NCI-H1694 (cell line): ENCODE results near the gene MFAP4.
"Not testable (repeated sequence)": the region's sequence is repeated elsewhere in the genome, so short reads cannot be mapped to it uniquely, and the experiment has no call there.

Experiments used
- DNase-seq: peaks from one replicate; lab custom pipeline; 2025; lab: John Stamatoyannopoulos, UW

Gene MFAP4

GRCh38 chr17:19370493-19370960, 16.5 kb downstream of the MFAP4 start:
- DNase-seq = no peak

GRCh38 chr17:19369846-19370492, 17.0 kb downstream of the MFAP4 start:
- DNase-seq = no peak

- DNase-seq = no peak
These were observed 17.7 kb downstream of the MFAP4 start for GRCh38 chr17:19369107-19369778.

DNA sequence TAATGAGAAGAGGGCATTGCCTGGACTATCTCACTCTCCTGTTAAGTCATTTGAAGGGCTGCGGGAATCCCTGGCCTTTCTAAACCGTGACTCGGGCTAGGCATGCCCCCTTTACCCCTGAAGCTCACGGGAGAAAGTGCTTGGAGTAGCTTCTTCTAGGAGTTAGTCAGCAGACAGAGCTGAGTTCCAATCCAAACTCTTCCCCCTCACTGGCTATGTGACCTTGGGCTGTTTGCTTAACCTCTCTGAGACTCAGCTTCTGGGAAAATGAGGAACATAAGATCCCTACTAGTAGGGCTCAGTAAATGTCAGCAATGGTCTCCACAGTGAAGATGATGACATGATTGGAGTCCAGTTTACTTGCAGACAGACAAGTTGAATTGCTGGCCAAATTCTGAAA, 18.8 kb downstream of the MFAP4 start:
- no peak for DNase-seq

DNA sequence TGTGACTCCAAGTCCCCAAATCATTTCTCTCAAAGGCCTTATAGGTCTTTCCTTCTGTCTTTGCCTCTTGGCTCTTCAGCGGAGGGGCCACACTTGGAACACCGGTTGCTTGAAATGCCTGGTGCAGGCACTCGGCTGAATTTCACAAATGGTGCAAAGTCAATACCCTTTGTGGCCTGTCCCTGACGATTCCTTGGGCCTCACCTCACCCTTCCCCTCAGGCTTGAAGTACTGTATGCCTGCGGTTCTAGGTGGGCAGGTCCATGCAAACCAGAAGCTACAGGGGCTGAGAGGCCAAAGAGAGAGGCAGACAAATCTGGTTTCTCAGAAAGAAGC, 20.4 kb downstream of the MFAP4 start:
- no peak for DNase-seq

DNA sequence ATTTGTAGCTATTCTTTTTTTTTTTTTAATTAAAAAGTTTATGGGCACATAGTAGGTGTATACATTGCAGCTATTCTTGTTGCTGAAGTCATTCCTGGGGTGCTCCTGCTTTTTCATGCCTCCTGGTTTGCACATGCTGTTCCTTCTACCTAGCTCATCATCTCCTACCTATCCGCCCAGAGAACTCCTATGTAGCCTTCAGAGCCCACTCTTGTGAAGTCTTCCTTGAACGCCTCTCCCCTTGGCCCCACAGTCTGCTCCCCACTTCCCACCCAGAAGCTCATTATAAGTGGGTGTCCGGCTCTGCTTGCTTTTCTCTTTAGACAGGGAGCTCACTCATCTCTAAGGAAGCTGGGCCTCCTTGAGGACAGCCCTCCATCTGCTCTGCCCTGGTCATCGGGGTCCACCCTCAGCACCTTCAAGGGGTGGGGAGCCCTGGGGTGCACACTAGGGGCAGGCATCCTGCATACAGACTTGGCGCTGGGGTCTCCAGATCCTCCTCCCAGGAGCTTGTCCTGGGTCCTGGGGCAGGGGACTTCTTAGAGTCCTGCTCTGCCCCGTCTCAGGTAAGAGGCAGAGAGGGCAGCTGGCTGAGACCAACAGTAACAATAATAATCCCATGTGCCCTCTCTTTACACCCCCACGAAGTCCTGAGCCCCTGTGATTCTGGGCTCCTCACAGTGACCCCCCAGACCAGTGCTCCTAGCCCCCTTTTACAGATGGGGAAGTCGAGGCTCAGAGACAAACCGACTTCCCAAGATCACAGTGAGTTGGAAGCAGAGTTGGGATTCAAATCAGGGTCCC, 21.0 kb downstream of the MFAP4 start:
- DNase-seq = no peak

- no peak for DNase-seq
These were observed 21.5 kb downstream of the MFAP4 start for GRCh38 chr17:19365499-19365817.

DNA sequence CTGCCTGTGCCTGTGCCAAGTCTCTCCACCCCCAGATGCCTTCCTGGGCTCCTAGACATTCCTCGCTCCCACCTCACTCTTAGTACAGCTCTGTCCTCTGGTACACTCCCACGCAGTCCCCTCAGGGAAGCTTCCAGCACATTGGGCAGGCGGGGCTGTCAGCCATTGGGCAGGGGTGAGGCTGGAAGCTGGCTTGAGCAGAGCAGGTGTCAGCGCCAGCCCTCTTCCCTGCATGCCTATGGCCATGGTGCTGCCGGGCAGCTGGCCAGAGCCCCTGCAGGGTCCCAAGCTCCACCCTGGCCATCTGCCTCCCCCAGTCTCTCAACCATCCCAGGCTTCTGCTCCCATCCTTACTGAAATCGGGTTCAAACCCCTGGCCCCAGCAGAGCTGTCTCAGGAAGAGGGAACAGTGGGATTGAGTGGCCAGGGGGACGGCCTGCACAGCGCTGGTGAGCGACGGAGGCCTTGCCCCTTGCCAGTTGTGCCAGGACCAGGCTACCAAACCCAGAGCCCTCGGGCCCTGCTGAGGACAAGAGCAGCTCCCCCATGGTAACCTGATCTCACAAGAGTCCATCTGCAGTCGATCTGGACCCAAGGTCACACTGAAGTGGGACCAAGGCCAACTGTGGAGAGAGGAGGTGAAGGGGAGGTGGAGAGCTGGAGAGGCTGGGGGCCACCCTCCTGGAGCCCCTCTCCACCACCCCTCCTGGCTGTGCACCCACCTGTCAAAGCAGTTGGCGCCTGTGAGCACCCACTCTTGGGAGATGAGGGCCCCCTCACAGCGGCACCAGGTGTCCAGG, 22.1 kb downstream of the MFAP4 start:
- DNase-seq = peak; percentile 47

GRCh38 chr17:19363460-19364035, 23.4 kb downstream of the MFAP4 start:
- DNase-seq = no peak

- no peak for DNase-seq
These were observed 23.9 kb downstream of the MFAP4 start for GRCh38 chr17:19363114-19363438.

- DNase-seq = peak; percentile 67
These were observed 24.5 kb downstream of the MFAP4 start, which contains the start of gene B9D1 for GRCh38 chr17:19362277-19363113. B9D1 (minus strand) TSS chr17:19362723; CDS start chr17:19362569, 154 bp downstream.

DNA sequence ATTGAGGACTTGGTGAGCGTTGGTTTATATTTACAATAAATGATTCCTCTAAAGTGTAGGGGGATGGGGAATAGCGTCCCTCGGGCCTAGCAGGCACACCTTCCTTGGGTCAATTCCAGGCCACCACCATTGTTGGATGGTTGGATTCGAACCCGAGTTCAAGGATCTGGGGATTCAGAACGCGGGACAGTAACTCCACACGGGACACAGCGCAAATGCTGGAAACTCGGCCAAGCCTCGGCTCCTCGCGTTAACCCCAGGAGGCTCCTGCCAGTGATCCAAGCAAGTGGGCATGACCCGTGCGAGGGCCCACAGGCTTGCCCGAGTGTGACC, 25.1 kb downstream of the MFAP4 start:
- DNase-seq = no peak

DNA sequence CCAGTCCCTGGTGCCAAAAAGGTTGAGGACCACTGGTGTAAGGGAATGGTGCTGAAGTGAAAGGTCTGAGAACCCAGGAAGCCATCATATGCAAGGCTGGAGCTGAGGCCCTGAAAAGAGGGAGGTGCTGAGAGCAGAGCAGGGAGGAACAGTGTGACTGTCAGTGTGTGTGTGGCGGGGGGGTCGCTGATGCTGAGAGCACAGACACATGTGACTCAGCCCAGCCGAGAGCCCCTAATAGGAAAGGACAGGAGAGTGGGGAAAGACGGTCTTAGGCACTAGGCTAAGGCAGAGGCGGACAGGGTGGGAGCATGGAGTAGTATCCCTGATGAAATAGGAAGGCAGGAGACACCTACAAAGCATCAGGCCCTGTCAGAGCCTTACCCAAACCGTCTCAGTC, 25.7 kb downstream of the MFAP4 start:
- DNase-seq = no peak

DNA sequence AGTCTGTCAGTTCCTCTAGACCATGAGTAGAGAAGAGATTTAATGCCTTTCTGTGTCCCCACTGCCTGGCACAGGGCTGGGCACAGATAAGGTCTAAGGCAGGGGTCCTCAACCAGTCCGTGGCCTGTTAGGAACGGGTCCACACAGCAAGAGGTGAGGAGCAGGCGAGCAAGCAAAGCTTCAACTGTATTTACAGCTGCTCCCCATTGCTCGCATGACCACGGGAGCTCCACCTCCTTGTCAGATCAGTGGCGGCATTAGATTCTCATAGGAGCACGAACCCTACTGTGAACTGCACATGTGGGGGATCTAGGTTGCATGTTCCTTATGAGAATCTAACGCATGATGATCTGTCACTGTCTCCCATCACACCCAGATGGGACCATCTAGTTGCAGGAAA, 26.2 kb downstream of the MFAP4 start:
- DNase-seq = no peak

DNA sequence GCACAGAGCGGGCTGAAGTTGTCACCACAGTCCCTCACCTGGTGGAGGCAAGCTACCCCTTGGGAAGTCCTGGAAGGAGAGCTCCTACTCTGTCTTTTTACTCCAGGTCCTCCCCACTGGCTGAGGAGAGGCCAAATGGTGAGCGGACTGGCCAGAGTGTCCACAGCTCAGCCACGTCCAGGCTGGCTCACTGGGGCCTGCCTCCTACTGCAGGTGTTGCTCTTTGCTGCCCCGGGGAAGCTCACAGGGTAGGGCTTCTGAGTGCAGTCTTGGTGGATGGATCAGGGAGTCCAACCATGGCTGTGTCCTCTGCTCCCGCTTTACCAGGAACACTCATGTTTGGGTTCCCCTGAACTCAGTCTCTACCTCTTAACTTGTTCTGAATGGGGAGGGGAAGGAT, 27.1 kb downstream of the MFAP4 start:
- DNase-seq = no peak

DNA sequence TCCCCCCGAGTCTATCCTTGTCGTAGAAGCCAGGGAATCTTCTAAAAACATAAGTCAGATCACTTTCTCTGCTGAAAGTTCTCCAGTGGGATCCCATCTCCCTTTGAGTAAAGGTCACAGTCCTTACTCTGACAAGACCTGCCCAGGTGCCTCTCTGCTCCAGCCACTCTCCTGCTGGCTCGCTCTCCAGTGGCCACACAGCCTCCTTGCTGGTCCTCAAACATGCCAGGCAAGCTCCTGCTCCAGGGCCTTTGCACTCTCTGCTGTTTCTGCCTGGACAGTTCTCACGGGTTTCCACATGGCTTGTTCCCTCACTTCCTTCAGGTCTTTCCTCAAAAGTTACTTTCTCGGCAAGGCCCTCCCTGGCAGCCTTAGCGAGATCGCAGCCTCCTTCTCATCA, 27.8 kb downstream of the MFAP4 start:
- no peak for DNase-seq

GRCh38 chr17:19357761-19358160, 29.2 kb downstream of the MFAP4 start:
- no peak for DNase-seq

GRCh38 chr17:19357351-19357750, 29.6 kb downstream of the MFAP4 start:
- DNase-seq = no peak

DNA sequence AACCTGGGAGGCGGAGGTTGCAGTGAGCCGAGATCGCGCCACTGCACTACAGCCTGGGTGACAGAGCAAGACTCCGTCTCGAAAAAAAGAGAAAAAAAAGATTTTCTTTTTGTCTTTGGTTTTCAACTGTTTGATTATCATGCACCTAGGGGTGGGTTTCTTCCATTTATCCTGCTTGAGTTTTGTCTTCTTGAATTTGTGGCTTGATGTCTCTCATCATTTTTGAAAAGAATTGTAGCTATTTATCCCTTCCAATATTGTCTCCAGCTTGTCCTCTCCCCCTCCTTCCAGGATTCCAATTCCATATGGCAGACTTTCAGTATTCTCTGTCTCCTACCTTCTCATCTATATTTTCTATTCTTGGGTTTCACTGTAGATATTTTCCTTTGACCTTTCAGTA, 32.2 kb downstream of the MFAP4 start:
- no peak for DNase-seq

DNA sequence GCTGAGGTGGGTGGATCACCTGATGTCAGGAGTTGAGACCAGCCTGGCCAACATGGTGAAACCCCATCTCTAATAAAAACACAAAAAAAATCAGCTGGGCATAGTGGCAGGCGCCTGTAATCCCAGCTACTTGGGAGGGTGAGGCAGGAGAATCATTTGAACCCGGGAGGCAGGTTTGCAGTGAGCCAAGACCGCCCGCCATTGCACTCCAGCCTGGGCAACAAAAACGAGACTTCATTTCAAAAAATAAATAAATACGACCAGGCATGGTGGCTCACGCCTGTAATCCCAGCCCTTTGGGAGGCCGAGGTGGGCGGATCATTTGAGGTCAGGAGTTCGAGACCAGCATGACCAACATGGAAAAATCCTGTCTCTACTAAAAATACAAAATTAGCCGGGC, 33.6 kb downstream of the MFAP4 start:
- DNase-seq = not testable (repeated sequence)

DNA sequence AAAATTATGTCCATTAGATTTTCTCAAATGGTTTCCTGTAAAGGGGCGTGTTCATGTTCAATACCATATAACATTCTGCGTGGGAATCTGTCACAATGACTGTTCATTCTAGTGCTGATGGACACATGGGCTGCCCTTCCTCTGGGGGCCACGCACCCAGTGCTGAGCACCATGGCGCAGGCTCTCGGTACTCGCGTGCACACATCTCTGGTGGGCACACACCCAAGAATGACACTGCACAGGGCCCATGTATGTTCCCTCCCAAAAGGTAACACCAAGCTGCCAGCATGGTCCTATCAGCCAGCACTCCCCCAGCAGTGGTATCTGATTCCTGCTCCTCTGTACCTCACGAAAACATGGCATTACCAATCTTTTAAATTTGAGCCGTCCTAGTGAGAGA, 38.2 kb downstream of the MFAP4 start:
- DNase-seq = no peak
